Measurements from ENCODE around the gene NINL. TPM values are rescaled to one million over a fixed set of nuclear protein-coding genes. Genes with fewer than 3 reads are reported as not detected.
"Not testable (repeated sequence)": the region's sequence is repeated elsewhere in the genome, so short reads cannot be mapped to it uniquely, and the experiment has no call there.

Gene NINL
- total RNA-seq, 2 donors from 2014 or later, result 20.3 to 35.6 TPM

- Histone ChIP-seq H3K4me1 (ENCODE audit: control insufficient read depth in 1 of 2, low read depth in 2 of 2) (peaks cover 5 to 9% of the 10 kb centered on the region in 2 donors), H3K36me3 (no peaks in the 10 kb centered on the region), H3K9me3 (no peaks in the 10 kb centered on the region), H3K27ac (no peak overlapping the region), H3K27me3 (replicated peaks; ENCODE audit: insufficient read depth) (no peaks in the 10 kb centered on the region), H3K4me3 (no peak overlapping the region)
- TF ChIP-seq CTCF (IDR thresholded peaks at IDR 0.05), result no peak
- ATAC-seq (ENCODE audit: insufficient number of reproducible peaks, low FRiP score, low read depth) (no peak), DNase-seq (ENCODE audit: low spot score) (no peak)
These were observed 1.5 kb upstream of the NINL start for GRCh38 chr20:25586877-25587276.

GRCh38 chr20:25583607-25584006 lies 1.7 kb downstream of the NINL start:
- ATAC-seq (ENCODE audit: insufficient number of reproducible peaks, low FRiP score, low read depth); H3K4me3 ChIP-seq; H3K9me3 ChIP-seq; H3K27ac ChIP-seq; DNase-seq (ENCODE audit: low spot score); H3K27me3 ChIP-seq (replicated peaks; ENCODE audit: insufficient read depth); H3K36me3 ChIP-seq: not testable (repeated sequence)
- H3K4me1 ChIP-seq (ENCODE audit: control insufficient read depth in 1 of 2, low read depth in 2 of 2), result peaks cover 5 to 14% of the 10 kb centered on the region in 2 donors

GRCh38 chr20:25580711-25581110 lies 4.6 kb downstream of the NINL start:
- ATAC-seq (ENCODE audit: insufficient number of reproducible peaks, low FRiP score, low read depth), result no peak
- Histone ChIP-seq H3K27ac (no peak overlapping the region), H3K9me3 (no peaks in the 10 kb centered on the region), H3K27me3 (replicated peaks; ENCODE audit: insufficient read depth) (no peaks in the 10 kb centered on the region), H3K4me1 (ENCODE audit: control insufficient read depth in 1 of 2, low read depth in 2 of 2) (peaks cover 5 to 14% of the 10 kb centered on the region in 2 donors), H3K4me3 (no peak overlapping the region), H3K36me3 (peaks cover 2% of the 10 kb centered on the region)
- no peak for TF ChIP-seq CTCF (IDR thresholded peaks at IDR 0.05)
- no peak for DNase-seq (ENCODE audit: low spot score)

- no peak for TF ChIP-seq CTCF (IDR thresholded peaks at IDR 0.05)
- no peak overlapping the region for H3K27ac ChIP-seq
- DNase-seq (ENCODE audit: low spot score) (no peak), ATAC-seq (ENCODE audit: insufficient number of reproducible peaks, low FRiP score, low read depth) (no peak)
- peaks cover 2% of the 10 kb centered on the region for H3K36me3 ChIP-seq
- H3K4me1 ChIP-seq (ENCODE audit: control insufficient read depth in 1 of 2, low read depth in 2 of 2), result peaks cover 4 to 9% of the 10 kb centered on the region in 2 donors
- no peaks in the 10 kb centered on the region for H3K27me3 ChIP-seq (replicated peaks; ENCODE audit: insufficient read depth)
- no peak overlapping the region for H3K4me3 ChIP-seq
- H3K9me3 ChIP-seq, result no peaks in the 10 kb centered on the region
These were observed 6.1 kb downstream of the NINL start for GRCh38 chr20:25579081-25579770.

GRCh38 chr20:25576783-25577530 lies 8.4 kb downstream of the NINL start:
- Histone ChIP-seq H3K9me3 (no peaks in the 10 kb centered on the region), H3K4me1 (ENCODE audit: control insufficient read depth in 1 of 2, low read depth in 2 of 2) (peaks cover 8 to 18% of the 10 kb centered on the region in 2 donors), H3K27ac (no peak overlapping the region), H3K36me3 (peaks cover 2% of the 10 kb centered on the region), H3K4me3 (no peak overlapping the region), H3K27me3 (replicated peaks; ENCODE audit: insufficient read depth) (no peaks in the 10 kb centered on the region)
- DNase-seq (ENCODE audit: low spot score), result no peak
- no peak for TF ChIP-seq CTCF (IDR thresholded peaks at IDR 0.05)
- ATAC-seq (ENCODE audit: insufficient number of reproducible peaks, low FRiP score, low read depth), result no peak

All from thoracic aorta (tissue), 2 donors.